Naive thymus-derived CD8-positive, alpha-beta T cell (primary cell): Measurements from ENCODE around the gene DISP2. TPM values are rescaled to one million over a fixed set of nuclear protein-coding genes. Genes with fewer than 3 reads are reported as not detected.

Experiments
- ATAC-seq, 2 donors: fragments of 150-1000 bp; cut with Tn5 transposase in 1 of 2; sonication (Bioruptor Pico), chemical (Tn5 transposase) in 1 of 2; 1 replicate in 1 of 2; 2 replicates in 1 of 2; pipeline ENCODE4 v1.10.0; 2021; ENCODE audit warnings: mild to moderate bottlenecking in 2 of 2, moderate library complexity in 2 of 2
- POLR2A ChIA-PET: fragments of 350-600 bp; sonication (Branson Sonifier 250); formaldehyde crosslinking; loops from one replicate; lab custom pipeline; 2021; ENCODE audit warnings: antibody characterized with exemption; lab: Charles Lee
- DNase-seq, 10 donors: peaks; one replicate each; pipeline versions ENCODE4 v3.0.0 to v3.0.0-alpha.2; 2020 to 2022
- H3K27ac Mint-ChIP-seq, 10 donors: one replicate each; pipeline ENCODE4 v1.8.0; 2020 to 2022; ENCODE audit warnings: mild to moderate bottlenecking in 10 of 10, mixed read lengths in 10 of 10, moderate library complexity in 4 of 10, inconsistent platforms in 1 of 10
- H3K27me3 Mint-ChIP-seq, 5 donors: one replicate each; pipeline ENCODE4 v1.8.0; 2021 to 2022; ENCODE audit warnings: mixed read lengths in 5 of 5
- H3K36me3 Mint-ChIP-seq, 3 donors: one replicate each; pipeline ENCODE4 v1.8.0; 2020 to 2022; ENCODE audit warnings: mixed read lengths in 3 of 3, mild to moderate bottlenecking in 2 of 3, inconsistent platforms in 1 of 3
- H3K4me1 Mint-ChIP-seq, 4 donors: one replicate each; pipeline ENCODE4 v1.8.0; 2021 to 2022; ENCODE audit warnings: mixed read lengths in 4 of 4
- H3K4me3 Mint-ChIP-seq, 10 donors: one replicate each; pipeline ENCODE4 v1.8.0; 2020 to 2022; ENCODE audit warnings: mild to moderate bottlenecking in 10 of 10, mixed read lengths in 10 of 10, moderate library complexity in 6 of 10, inconsistent platforms in 1 of 10
- H3K9me3 Mint-ChIP-seq, 9 donors: one replicate each; pipeline ENCODE4 v1.8.0; 2020 to 2022; ENCODE audit warnings: mixed read lengths in 9 of 9, mild to moderate bottlenecking in 3 of 9, inconsistent platforms in 1 of 9, moderate library complexity in 1 of 9
- polyA plus RNA-seq, 3 donors: library from polyadenylated mRNA; unstranded; fragments of 300-500 nt; fragmentation: Illumina TruSeq; gene quantifications; one replicate each; pipeline ENCODE4 v1.2.3, GENCODE V29; 2021
- total RNA-seq, 8 experiments: library from RNA in 2 of 8; stranded (reverse) in 2 of 8; gene quantifications; one replicate each; pipeline ENCODE4 v1.2.3 and lab custom pipeline; 2021 to 2026

DISP2 gene
- total and polyA plus RNA-seq, 5 experiments from 2014 or later = 0.02 to 0.73 (median 0.42) TPM

DNA sequence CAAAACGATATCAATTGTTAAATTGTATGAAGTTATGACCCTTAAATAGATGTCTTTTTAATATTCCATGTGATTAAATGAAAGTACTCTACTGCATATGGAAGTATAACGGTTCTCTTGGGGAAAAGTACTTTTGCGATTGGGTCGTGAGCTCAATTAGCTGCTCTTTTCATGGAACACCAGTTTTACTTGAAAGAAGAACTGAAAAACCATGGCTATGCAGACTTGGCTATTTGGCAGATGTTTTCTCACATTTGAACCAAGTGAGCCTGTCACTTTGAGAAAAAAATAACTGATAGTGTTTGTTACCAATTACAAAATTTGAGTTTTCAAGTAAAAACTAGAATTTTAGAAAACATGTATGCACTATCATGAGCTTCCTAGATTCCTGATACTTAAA, 40.4 kb upstream of the DISP2 start:
- Mint-ChIP-seq H3K27me3 (peaks cover 0 to 6% (median 0%) of the 10 kb centered on the region in 5 donors), H3K36me3 (no peaks in the 10 kb centered on the region), H3K4me3 (no peak overlapping the region), H3K27ac (no peak overlapping the region), H3K9me3 (no peaks in the 10 kb centered on the region), H3K4me1 (peaks cover 19 to 41% (median 31%) of the 10 kb centered on the region in 4 donors)
- ATAC-seq (no peak), DNase-seq (no peak)
- POLR2A ChIA-PET = interaction anchor here (1.4 to 1.8 kb wide), 2 partner anchors 10 to 20 kb away, joined by 3 to 4 read pairs; partner anchors contain the start of gene PLCB2

- Mint-ChIP-seq H3K27ac (peak overlapping the region in 1 of 10 donors; percentile 48), H3K27me3 (peaks cover 0 to 6% (median 0%) of the 10 kb centered on the region in 5 donors), H3K9me3 (no peaks in the 10 kb centered on the region), H3K4me3 (peak overlapping the region in 1 of 10 donors; percentile 29), H3K36me3 (no peaks in the 10 kb centered on the region), H3K4me1 (peaks cover 18 to 34% (median 31%) of the 10 kb centered on the region in 4 donors)
- no peak for DNase-seq
- POLR2A ChIA-PET = interaction anchor here (1.1 to 8.3 kb wide), 4 partner anchors 11 to 35 kb away, joined by 3 to 104 read pairs (median 4); partner anchors contain the start of gene PLCB2
- ATAC-seq = no peak
Measured at GRCh38 chr15:40320409-40320808, 37.6 kb upstream of the DISP2 start.

GRCh38 chr15:40320931-40321371, 37.1 kb upstream of the DISP2 start:
- H3K4me3 Mint-ChIP-seq = peak overlapping the region in 4 of 10 donors; percentile 13 to 61 (median 17)
- H3K4me1 Mint-ChIP-seq = peaks cover 17 to 40% (median 35%) of the 10 kb centered on the region in 4 donors
- no peaks in the 10 kb centered on the region for H3K9me3 Mint-ChIP-seq
- POLR2A ChIA-PET = interaction anchor here (1.4 to 8.3 kb wide), 2 partner anchors 11 to 36 kb away, joined by 3 to 104 read pairs; partner anchors contain the start of gene PLCB2
- ATAC-seq = peak; percentile 14 to 19
- DNase-seq = peak in 9 of 10 donors; percentile 39 to 80 (median 58)
- no peaks in the 10 kb centered on the region for H3K36me3 Mint-ChIP-seq
- H3K27ac Mint-ChIP-seq = peak overlapping the region in 3 of 10 donors; percentile 49 to 70 (median 70)
- peaks cover 0 to 6% (median 0%) of the 10 kb centered on the region in 5 donors for H3K27me3 Mint-ChIP-seq

DNA sequence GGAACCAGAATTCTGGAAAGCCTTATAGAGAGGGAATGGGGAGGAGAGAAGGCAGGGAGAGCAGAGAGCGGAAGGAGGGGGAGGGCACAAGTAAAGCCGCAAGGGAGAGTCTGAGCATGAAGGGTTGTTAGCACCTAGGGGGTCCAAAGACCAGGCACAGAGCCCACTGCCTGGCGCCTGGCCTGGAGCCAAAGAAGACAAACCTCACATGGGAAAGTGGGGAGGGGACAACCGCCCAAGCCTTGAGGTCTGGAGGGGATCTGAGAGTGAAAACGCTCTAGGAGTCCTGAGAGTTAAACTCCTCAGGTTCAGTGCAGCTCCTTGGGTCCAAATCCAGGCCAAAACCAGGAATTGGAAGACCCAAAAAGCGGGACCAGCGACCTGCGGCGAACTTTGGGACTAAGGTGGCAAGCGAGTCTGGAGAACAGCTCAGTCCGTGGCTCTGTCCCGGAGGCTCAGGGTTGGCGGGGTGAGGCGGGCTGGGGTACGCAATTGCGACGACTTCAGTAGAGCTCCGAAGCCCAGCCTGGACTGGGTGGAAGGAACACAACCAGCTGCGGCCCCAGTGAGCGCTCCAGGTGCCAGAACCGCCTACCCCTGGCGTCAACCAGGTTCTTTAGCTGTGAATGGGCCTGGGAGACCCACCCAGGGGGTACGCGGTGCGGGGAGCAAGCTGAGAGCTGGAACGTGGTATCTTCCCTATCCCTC, 35.3 kb upstream of the DISP2 start:
- no peak for DNase-seq
- peak overlapping the region in 8 of 10 donors; percentile 28 to 82 (median 63) for H3K27ac Mint-ChIP-seq
- H3K9me3 Mint-ChIP-seq = no peaks in the 10 kb centered on the region
- ATAC-seq = no peak
- H3K36me3 Mint-ChIP-seq = no peaks in the 10 kb centered on the region
- peaks cover 0 to 6% (median 0%) of the 10 kb centered on the region in 5 donors for H3K27me3 Mint-ChIP-seq
- POLR2A ChIA-PET = interaction anchor here (0.6 to 8.3 kb wide), 11 partner anchors 9 to 135 kb away, joined by 3 to 104 read pairs (median 4); partner anchors contain the start of genes BAHD1, IVD, KNSTRN and PLCB2
- H3K4me3 Mint-ChIP-seq = peak overlapping the region; percentile 67 to 87 (median 82)
- peaks cover 19 to 43% (median 36%) of the 10 kb centered on the region in 4 donors for H3K4me1 Mint-ChIP-seq

- DNase-seq (peak; percentile 85 to 94 (median 91)), ATAC-seq (peak; percentile 91 to 94)
- peaks cover 0 to 6% (median 0%) of the 10 kb centered on the region in 5 donors for H3K27me3 Mint-ChIP-seq
- peak within 1 kb of the TSS; percentile 71 to 92 (median 82) for H3K4me3 Mint-ChIP-seq
- H3K27ac Mint-ChIP-seq = peak within 1 kb of the TSS in 9 of 10 donors; percentile 28 to 85 (median 64)
- H3K9me3 Mint-ChIP-seq = no peaks in the 10 kb centered on the region
- peaks cover 19 to 46% (median 36%) of the 10 kb centered on the region in 4 donors for H3K4me1 Mint-ChIP-seq
- no peaks in the 10 kb centered on the region for H3K36me3 Mint-ChIP-seq
- POLR2A ChIA-PET = interaction anchor here (0.6 to 8.3 kb wide), 11 partner anchors 9 to 135 kb away, joined by 3 to 104 read pairs (median 4); partner anchors contain the start of genes BAHD1, IVD, KNSTRN and PLCB2
Measured at GRCh38 chr15:40323239-40323952, 34.6 kb upstream of the DISP2 start, which contains the start of gene INAFM2. TSS of gene INAFM2 (plus strand) at chr15:40323692. CDS start at chr15:40324056, 364 bp downstream.

GRCh38 chr15:40323953-40324937, 33.8 kb upstream of the DISP2 start:
- peak; percentile 9 to 32 for ATAC-seq
- H3K4me3 Mint-ChIP-seq = peak overlapping the region; percentile 67 to 92 (median 82)
- peaks cover 20 to 51% (median 39%) of the 10 kb centered on the region in 4 donors for H3K4me1 Mint-ChIP-seq
- no peaks in the 10 kb centered on the region for H3K9me3 Mint-ChIP-seq
- no peaks in the 10 kb centered on the region for H3K36me3 Mint-ChIP-seq
- H3K27me3 Mint-ChIP-seq = peaks cover 0 to 6% (median 0%) of the 10 kb centered on the region in 5 donors
- DNase-seq = peak in 6 of 10 donors; percentile 28 to 45 (median 39)
- peak overlapping the region in 5 of 10 donors; percentile 10 to 88 (median 68) for H3K27ac Mint-ChIP-seq
- POLR2A ChIA-PET = interaction anchor here (0.6 to 8.3 kb wide), 6 partner anchors 9 to 33 kb away, joined by 3 to 104 read pairs (median 5); partner anchors contain the start of genes DISP2 and PLCB2

- POLR2A ChIA-PET = interaction anchor here (0.5 to 8.3 kb wide), 5 partner anchors 9 to 280 kb away, joined by 3 to 104 read pairs (median 4); partner anchors contain the start of genes DISP2 and PLCB2
- DNase-seq (no peak), ATAC-seq (no peak)
- Mint-ChIP-seq H3K4me3 (peak overlapping the region; percentile 67 to 92 (median 82)), H3K27ac (peak overlapping the region in 2 of 10 donors; percentile 10 to 88), H3K27me3 (peaks cover 0 to 1% (median 0%) of the 10 kb centered on the region in 5 donors), H3K9me3 (no peaks in the 10 kb centered on the region), H3K4me1 (peaks cover 20 to 50% (median 39%) of the 10 kb centered on the region in 4 donors), H3K36me3 (no peaks in the 10 kb centered on the region)
Measured at GRCh38 chr15:40325188-40325587, 32.8 kb upstream of the DISP2 start.

DNA sequence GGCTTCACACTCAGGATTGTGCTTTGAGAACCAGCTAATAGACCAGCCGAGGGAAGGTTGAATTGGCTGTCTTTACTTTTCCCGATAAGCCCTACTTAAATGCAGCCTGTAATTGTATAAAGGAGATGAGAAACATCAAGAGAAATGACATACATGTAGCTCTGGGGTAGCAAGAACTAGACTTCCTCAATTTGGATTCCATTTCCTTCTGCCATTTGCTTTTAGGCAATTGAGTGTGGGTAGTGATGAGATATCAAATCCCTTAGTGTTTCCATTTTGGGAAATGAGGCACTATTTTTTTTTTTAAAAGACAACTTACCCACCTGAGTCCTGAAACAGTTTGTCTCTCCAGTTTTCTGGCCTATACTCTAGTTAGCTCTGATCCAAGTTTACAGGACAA, 32.3 kb upstream of the DISP2 start:
- H3K4me3 Mint-ChIP-seq = peak overlapping the region in 6 of 10 donors; percentile 5 to 92 (median 59)

DNA sequence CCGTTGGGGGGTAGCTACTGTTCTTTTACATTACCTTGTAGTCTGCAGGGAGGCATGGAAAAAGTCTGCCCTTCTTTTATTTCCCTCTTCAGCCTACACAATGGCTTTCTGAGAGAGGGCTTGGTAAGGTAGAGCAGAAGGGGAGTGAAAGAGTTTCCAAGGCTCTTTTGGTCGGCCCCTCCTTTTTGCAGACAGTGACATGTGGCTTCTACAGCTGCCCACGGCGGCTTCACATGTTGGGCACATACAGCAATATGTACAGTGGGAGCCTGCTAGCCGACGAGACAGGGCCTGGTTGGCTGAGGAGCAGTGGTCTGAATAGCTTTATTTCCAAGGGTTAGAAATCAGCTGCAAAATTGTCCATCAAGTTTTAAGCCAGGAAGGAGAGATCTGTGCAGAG, 30.6 kb upstream of the DISP2 start:
- H3K36me3 Mint-ChIP-seq = no peaks in the 10 kb centered on the region
- ATAC-seq (no peak), DNase-seq (no peak)
- H3K4me1 Mint-ChIP-seq = peaks cover 9 to 44% (median 25%) of the 10 kb centered on the region in 4 donors
- H3K27me3 Mint-ChIP-seq = no peaks in the 10 kb centered on the region
- no peak overlapping the region for H3K4me3 Mint-ChIP-seq
- no peak overlapping the region for H3K27ac Mint-ChIP-seq
- no peaks in the 10 kb centered on the region for H3K9me3 Mint-ChIP-seq
- POLR2A ChIA-PET = interaction anchor here (0.6 kb wide), 1 partner anchor 116 kb away, joined by 3 read pairs; no protein-coding TSS in a partner anchor

More for the DNA sequence above, 32.3 kb upstream of the DISP2 start:
- ATAC-seq = no peak
- POLR2A ChIA-PET = interaction anchor here (0.5 to 8.3 kb wide), 4 partner anchors 8 to 280 kb away, joined by 3 to 104 read pairs (median 5); partner anchors contain the start of gene PLCB2
- no peak for DNase-seq
- Mint-ChIP-seq H3K27ac (no peak overlapping the region), H3K4me1 (peaks cover 18 to 50% (median 39%) of the 10 kb centered on the region in 4 donors), H3K36me3 (no peaks in the 10 kb centered on the region), H3K9me3 (no peaks in the 10 kb centered on the region), H3K27me3 (no peaks in the 10 kb centered on the region)

DNA sequence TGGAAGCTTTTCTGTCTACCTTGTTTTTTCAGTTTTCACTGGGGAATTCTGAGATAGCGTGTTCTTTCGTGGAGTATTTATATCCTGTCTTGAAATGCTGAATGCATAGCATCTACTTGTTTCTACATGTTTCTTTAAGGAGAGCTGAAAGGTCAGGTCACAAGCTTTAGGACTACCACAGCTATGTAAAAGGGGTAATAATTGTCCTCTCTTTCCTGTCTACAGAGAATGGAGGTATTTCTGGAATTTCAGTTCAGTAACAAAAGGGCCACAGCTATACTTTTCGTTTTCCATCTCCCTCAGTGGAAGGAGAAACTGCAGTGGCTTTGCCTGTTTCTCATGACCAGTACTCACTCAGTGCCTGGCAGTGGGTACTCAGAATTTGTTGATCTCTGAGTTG, 29.8 kb upstream of the DISP2 start:
- POLR2A ChIA-PET = no interaction called here
- no peak for DNase-seq
- Mint-ChIP-seq H3K4me1 (peaks cover 7 to 48% (median 24%) of the 10 kb centered on the region in 4 donors), H3K4me3 (no peak overlapping the region), H3K27ac (peak overlapping the region in 1 of 10 donors; percentile 9), H3K9me3 (no peaks in the 10 kb centered on the region), H3K36me3 (no peaks in the 10 kb centered on the region), H3K27me3 (no peaks in the 10 kb centered on the region)
- ATAC-seq = no peak

- Mint-ChIP-seq H3K27ac (peak overlapping the region in 1 of 10 donors; percentile 4), H3K4me1 (peaks cover 9 to 50% (median 26%) of the 10 kb centered on the region in 4 donors), H3K27me3 (no peaks in the 10 kb centered on the region), H3K4me3 (no peak overlapping the region), H3K9me3 (no peaks in the 10 kb centered on the region), H3K36me3 (no peaks in the 10 kb centered on the region)
- POLR2A ChIA-PET = interaction anchor here (0.6 kb wide), 1 partner anchor 207 kb away, joined by 4 read pairs; no protein-coding TSS in a partner anchor
- DNase-seq (no peak), ATAC-seq (no peak)
Measured at GRCh38 chr15:40328751-40329150, 29.3 kb upstream of the DISP2 start.
